ENCODE data around the gene FSIP1. TPM values are rescaled to one million over a fixed set of nuclear protein-coding genes. Genes with fewer than 3 reads are reported as not detected.

FSIP1 gene
- total and polyA plus RNA-seq, 11 donors = 0.28 to 3.7 (median 0.97) TPM; not detected in 1

- Histone ChIP-seq H3K36me3 (peaks cover 0 to 78% (median 66%) of the 10 kb centered on the region in 9 donors), H3K9me3 (no peaks in the 10 kb centered on the region), H3K4me1 (peaks cover 0 to 64% (median 32%) of the 10 kb centered on the region in 12 donors), H3K27ac (peak overlapping the region in 3 of 12 donors; percentile 10 to 50 (median 46)), H3K27me3 (peaks cover 0 to 4% (median 0%) of the 10 kb centered on the region in 9 donors), H3K4me3 (peak overlapping the region in 8 of 12 donors; percentile 56 to 78 (median 72))
- DNase-seq (no peak), ATAC-seq (no peak)
- TF ChIP-seq POLR2A (IDR thresholded peaks at IDR 0.05) = no peak
- TF ChIP-seq CTCF (IDR thresholded peaks at IDR 0.05) = no peak
- WGBS, 4 donors = 70 to 84% (median 81%) methylated on average over 3 of the region's 3 CpGs
- intact Hi-C loops (cut with DNase I) = loop anchor here (5.0 to 10.0 kb wide), 14 partner anchors 93 to 880 kb away; no protein-coding TSS in a partner anchor
These were observed 197.8 kb downstream of the FSIP1 start for GRCh38 chr15:39584662-39585388.

- no peak for ATAC-seq
- Histone ChIP-seq H3K4me1 (peaks cover under 1 to 67% (median 33%) of the 10 kb centered on the region in 12 donors), H3K9me3 (no peaks in the 10 kb centered on the region), H3K27me3 (peaks cover 0 to 4% (median 0%) of the 10 kb centered on the region in 9 donors), H3K36me3 (peaks cover 0 to 73% (median 60%) of the 10 kb centered on the region in 9 donors), H3K4me3 (peak overlapping the region in 9 of 12 donors; percentile 56 to 78 (median 67)), H3K27ac (peak overlapping the region in 3 of 12 donors; percentile 4 to 50 (median 10))
- 73 to 81% (median 81%) methylated on average over 7 of the region's 7 CpGs for WGBS, 4 donors
- TF ChIP-seq POLR2A (IDR thresholded peaks at IDR 0.05) (no peak), CTCF (IDR thresholded peaks at IDR 0.05) (no peak)
- no peak for DNase-seq
- intact Hi-C loops (cut with DNase I) = loop anchor here (5.0 to 10.0 kb wide), 14 partner anchors 92 to 879 kb away; no protein-coding TSS in a partner anchor
These were observed 198.4 kb downstream of the FSIP1 start for GRCh38 chr15:39584266-39584659.

- Histone ChIP-seq H3K4me1 (peaks cover 4 to 71% (median 38%) of the 10 kb centered on the region in 12 donors), H3K27ac (peak overlapping the region in 4 of 12 donors; percentile 88 to 97 (median 91)), H3K27me3 (peaks cover 0 to 4% (median 0%) of the 10 kb centered on the region in 9 donors), H3K36me3 (peaks cover 0 to 67% (median 55%) of the 10 kb centered on the region in 9 donors), H3K9me3 (no peaks in the 10 kb centered on the region), H3K4me3 (peak overlapping the region in 11 of 12 donors; percentile 33 to 78 (median 65))
- 79 to 84% (median 81%) methylated on average over 12 to 13 of the region's 13 CpGs for WGBS, 4 donors
- no peak for DNase-seq
- TF ChIP-seq CTCF (IDR thresholded peaks at IDR 0.05) (peak in 8 of 12 donors; percentile 25 to 53 (median 42)), POLR2A (IDR thresholded peaks at IDR 0.05) (peak in 1 of 2 donors; percentile 20)
- no peak for ATAC-seq
- intact Hi-C loops (cut with DNase I) = loop anchor here (2.0 to 10.0 kb wide), 15 partner anchors 91 to 879 kb away; no protein-coding TSS in a partner anchor
These were observed 198.9 kb downstream of the FSIP1 start for GRCh38 chr15:39583596-39584265.
